ENCODE data around the gene OLA1.

GRCh38 chr2:174059884-174060244 lies 188.5 kb downstream of the OLA1 start:
- TF ChIP-seq CTCF (IDR thresholded peaks at IDR 0.05) (no peak), POLR2AphosphoS5 (IDR thresholded peaks at IDR 0.05; ENCODE audit: low read depth, low read length) (no peak)
